Dedifferentiated amniotic fluid mesenchymal stem cell (primary cell): Measurements from ENCODE around the gene HECTD3.
"Not testable (repeated sequence)": the region's sequence is repeated elsewhere in the genome, so short reads cannot be mapped to it uniquely, and the experiment has no call there.

Source experiments
- DNase-seq: peaks from one replicate; pipeline ENCODE4 v3.0.0-alpha.2; 2016; ENCODE audit errors: extremely low spot score

Gene HECTD3

DNA sequence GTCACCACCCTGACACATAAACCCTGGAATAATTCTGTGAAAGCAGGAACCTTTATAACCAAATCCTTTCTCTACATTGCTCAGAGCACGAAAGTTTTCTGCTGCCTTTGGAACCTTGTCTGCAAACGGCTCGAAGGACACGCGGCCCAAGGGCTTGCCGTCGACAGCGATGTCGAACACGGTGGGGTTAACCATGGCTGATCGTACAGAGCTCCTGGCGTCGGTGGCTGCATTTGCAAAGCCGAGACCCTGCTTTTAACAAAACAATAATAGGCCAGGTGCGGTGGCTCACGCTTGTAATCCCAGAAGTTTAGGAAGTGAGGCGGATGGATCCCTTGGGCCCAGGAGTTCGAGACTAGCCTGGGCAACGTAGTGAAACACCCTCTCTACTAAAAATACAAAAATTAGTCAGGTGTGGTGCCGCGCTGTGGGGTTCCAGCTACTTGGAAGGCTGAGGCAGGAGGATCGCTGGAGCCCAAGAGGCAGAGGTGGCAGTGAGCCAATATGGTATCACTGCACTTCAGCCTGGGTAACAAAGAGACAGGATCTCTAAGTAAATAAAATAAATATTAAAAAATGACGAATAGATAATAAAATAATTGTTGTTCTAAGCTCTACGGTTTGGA, 22.5 kb downstream of the HECTD3 start:
- no peak for DNase-seq

DNA sequence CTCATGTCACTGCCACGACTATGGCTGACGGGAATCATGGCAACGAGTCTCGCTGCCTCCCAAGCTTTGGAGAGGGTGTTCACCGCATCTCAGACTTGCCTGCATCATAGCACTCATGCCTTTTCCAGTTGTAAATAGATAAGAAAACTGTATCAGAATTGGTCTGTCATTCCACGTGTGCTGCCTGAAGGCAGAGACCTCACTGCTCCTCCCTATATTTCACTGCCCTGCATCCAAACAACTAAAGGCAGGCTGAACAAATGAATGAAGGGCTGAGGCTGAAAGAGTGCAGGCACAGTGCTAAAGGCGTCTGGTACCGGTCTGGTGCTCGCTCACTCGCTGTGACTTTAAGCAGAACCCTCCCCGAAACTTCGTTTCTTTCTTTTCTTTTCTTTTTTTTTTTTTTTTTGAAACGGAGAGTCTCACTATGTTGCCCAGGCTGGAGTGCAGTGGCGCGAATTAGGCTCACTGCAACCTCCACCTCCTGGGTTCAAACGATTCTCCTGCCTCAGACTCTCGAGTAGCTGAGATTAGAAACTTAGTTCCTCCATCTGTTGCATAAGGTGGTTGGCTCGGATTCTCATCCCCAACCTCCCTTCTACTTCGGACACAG, 25.3 kb downstream of the HECTD3 start:
- no peak for DNase-seq

DNA sequence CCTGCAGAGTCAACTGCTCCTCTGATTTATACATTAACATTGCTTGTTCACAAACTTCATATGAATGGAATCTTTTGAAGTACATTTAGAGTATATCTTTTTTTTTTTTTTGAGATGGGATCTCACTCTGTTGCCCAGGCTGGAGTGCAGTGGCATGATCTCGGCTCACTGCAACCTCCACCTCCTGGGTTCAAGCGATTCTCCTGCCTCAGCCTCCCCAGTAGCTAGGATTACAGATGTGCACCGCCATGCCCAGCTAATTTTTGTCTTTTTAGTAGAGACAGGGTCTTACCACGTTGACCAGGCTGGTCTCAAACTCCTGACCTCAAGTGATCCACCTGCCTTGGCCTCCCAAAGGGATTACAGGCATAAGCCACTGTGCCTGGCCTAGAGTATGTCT, 33.8 kb downstream of the HECTD3 start:
- DNase-seq: not testable (repeated sequence)

DNA sequence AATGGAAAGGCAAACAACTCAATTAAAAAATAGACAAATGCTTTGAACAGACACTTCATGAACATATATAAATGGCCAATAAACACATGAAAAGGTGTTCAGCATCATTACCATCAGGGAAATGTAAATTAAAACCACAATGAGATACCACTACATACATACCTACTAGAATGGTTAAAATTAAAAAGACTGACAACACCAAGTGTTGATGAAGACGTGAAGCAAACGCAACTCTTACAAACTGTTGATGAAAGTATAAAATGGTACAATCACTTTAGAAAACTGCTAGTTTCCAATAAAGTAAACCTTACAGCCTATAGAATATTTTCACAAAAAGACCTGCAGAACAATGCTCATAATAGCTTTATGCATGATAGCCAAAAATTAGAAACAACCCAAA, 34.9 kb downstream of the HECTD3 start:
- no peak for DNase-seq

DNA sequence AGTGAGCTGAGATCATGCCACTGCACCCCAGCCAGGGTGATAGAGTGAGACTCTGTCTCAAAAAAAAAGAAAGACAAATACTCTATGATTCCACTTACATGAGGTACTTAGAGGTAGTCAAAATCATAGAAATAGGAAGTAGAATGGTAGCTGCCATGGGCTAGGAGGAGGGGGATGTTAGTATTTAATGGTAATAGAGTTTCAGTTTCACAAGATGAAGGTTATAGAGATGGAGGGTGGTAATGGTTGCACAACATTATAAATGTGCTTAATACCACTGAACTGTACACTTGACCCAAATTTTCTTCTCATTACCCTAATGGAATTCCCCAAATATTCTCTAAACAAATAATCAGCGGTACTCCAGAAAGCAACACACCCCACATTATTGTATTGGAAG, 37.5 kb downstream of the HECTD3 start:
- DNase-seq: no peak

DNA sequence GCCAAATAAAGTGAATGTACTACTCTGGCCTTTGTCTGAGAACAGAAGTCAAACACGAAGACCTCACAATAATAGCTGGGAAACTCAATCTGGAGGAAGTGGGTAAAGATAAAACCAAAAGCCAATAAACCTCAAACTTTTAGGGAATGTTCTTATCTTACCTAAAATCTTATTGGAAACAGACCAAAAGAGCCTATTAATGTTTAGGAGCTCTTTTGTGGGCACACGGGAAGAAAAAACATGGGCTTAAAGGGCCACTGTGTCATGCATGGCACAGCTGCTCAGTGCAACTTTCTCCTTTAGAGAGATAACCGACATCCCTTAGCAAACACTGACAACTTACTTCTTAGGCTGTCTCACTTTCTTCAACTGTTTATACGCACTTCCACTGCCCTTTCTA, 40.8 kb downstream of the HECTD3 start:
- peak; percentile 16 for DNase-seq

DNA sequence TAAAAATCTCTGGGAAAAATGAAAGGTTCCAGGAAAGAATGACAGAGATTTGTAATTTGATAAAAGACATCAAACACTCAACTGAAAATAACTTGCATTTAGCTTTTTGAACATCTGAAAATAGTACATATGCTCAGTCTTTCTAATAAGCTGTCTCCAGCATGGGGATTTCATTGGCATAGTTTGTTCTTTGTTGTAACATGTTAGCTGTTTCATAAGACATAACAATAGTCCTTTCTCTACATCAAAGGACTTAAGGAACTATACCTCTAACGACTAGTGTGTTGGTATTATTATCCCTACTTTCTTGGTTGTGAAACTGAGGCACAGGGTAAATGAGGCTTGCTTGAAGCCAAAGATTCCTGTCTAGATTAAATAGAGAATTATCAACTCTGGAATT, 46.7 kb downstream of the HECTD3 start:
- no peak for DNase-seq

DNA sequence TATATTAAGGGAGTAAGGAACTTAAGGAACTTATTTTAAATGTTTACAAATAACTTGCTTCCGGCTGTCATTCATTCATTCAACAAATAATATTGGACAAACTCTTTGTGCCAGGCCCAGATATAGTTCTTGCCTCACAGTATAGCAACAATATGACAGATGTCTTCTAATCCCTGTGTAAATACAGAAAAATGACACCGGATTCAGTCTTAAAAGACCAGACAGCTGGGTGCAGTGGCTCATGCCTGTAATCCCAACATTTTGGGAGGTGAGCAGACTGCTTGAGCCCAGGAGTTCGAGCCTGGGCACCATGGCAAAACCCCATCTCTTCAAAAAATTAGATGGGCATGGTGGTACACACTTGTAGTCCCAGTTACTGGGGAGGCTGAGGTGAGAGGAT, 48.4 kb downstream of the HECTD3 start:
- DNase-seq: no peak

DNA sequence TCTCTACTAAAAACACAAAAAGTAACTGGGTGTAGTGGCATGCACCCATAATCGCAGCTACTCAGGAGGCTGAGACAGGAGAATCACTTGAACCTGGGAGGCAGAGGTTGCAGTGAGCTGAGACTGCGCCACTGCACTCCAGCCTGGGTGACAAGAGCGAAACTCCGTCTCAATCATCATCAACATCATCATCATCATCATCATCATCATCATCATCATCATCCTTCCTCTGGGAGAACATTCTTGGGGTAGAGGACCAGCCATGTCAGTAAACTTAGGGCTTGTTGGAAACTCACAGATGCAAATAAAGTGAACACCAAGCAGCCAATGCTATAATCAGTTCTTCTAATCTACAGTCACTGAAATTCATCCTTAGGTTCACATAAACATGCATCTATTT, 49.1 kb downstream of the HECTD3 start:
- not testable (repeated sequence) for DNase-seq

DNA sequence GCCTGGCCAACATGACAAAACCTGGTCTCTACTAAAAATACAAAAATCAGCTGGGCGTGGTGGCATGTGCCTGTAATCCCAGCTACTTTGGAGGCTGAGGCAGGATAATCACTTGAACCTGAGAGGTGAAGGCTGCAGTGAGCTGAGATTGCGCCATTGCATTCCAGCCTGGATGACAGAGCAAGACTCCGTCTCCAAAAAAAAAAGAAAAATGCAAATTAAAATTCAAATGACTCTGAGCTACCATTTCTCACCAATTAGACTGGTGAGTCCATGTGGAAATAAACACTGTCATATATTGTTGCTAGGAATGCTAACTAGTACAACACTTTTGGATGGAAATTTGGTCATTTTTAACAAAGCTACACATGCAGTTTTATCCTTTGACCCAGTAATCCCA, 53.6 kb downstream of the HECTD3 start:
- not testable (repeated sequence) for DNase-seq

DNA sequence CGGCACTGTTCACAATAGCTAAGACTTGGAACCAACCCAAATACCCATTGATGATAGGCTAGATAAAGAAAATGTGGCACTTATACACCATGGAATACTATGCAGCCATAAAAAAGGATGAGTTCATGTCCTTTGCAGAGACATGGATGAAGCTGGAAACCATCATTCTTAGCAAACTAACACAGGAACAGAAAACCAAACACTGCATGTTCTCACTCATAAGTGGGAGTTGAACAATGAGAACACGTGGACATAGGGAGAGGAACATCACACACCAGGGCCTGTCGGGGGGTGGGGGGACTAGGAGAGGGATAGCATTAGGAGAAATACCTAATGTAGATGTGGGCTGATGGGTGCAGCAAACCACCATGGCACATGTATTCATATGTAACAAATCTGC, 55.0 kb downstream of the HECTD3 start:
- DNase-seq: not testable (repeated sequence)
